Lower leg skin (tissue), 3 donors: Measurements from ENCODE around the gene CAMKK2.

ENCODE experiments used
- CTCF ChIP-seq, 3 donors: fragments of 450-650 bp; IDR thresholded peaks; one replicate each; pipeline ENCODE4 v1.5.1; 2016; ENCODE audit warnings: antibody characterized with exemption in 3 of 3, mild to moderate bottlenecking in 3 of 3, moderate library complexity in 2 of 3
- POLR2A ChIP-seq, 2 donors: fragments of 450-650 bp; IDR thresholded peaks; one replicate each; pipeline ENCODE4 v1.6.1; 2016 to 2017; ENCODE audit warnings: antibody characterized with exemption in 2 of 2, mild to moderate bottlenecking in 1 of 2, moderate library complexity in 1 of 2

GRCh38 chr12:121226399-121226798 lies 70.1 kb downstream of the CAMKK2 start:
- no peak for TF ChIP-seq POLR2A (IDR thresholded peaks at IDR 0.05)
- no peak for TF ChIP-seq CTCF (IDR thresholded peaks at IDR 0.05)
